Measurements from ENCODE around the gene LTA4H.

Gene LTA4H

GRCh38 chr12:96048393-96048969 lies 13.1 kb upstream of the LTA4H start:
- no peaks in the 10 kb centered on the region for H3K9me3 Mint-ChIP-seq

GRCh38 chr12:96047229-96048211 lies 12.1 kb upstream of the LTA4H start:
- H3K27me3 Mint-ChIP-seq (ENCODE audit: low read depth): peaks cover 4% of the 10 kb centered on the region
- H3K27ac Mint-ChIP-seq: peak overlapping the region in 1 of 3 experiments; percentile 9
- no peaks in the 10 kb centered on the region for H3K36me3 Mint-ChIP-seq (ENCODE audit: low read depth)
- no peak overlapping the region for H3K4me3 Mint-ChIP-seq
- no peak for TF ChIP-seq CTCF (IDR thresholded peaks at IDR 0.05; ENCODE audit: unreplicated experiment in 3 of 3)
- H3K4me1 Mint-ChIP-seq: peaks cover 14% of the 10 kb centered on the region
- H3K9me3 Mint-ChIP-seq: no peaks in the 10 kb centered on the region

More at GRCh38 chr12:96048393-96048969, 13.1 kb upstream of the LTA4H start:
- Mint-ChIP-seq H3K4me1 (peaks cover 14% of the 10 kb centered on the region), H3K27me3 (ENCODE audit: low read depth) (peaks cover 4% of the 10 kb centered on the region), H3K27ac (peak overlapping the region in 1 of 3 experiments; percentile 9), H3K36me3 (ENCODE audit: low read depth) (no peaks in the 10 kb centered on the region), H3K4me3 (no peak overlapping the region)
- TF ChIP-seq CTCF (IDR thresholded peaks at IDR 0.05; ENCODE audit: unreplicated experiment in 3 of 3): no peak

- Mint-ChIP-seq H3K27me3 (ENCODE audit: low read depth) (peaks cover 4% of the 10 kb centered on the region), H3K4me3 (no peak overlapping the region), H3K36me3 (ENCODE audit: low read depth) (no peaks in the 10 kb centered on the region), H3K9me3 (no peaks in the 10 kb centered on the region), H3K4me1 (peaks cover 14% of the 10 kb centered on the region), H3K27ac (no peak overlapping the region)
- TF ChIP-seq CTCF (IDR thresholded peaks at IDR 0.05; ENCODE audit: unreplicated experiment in 3 of 3): no peak
Measured at GRCh38 chr12:96046543-96047228, 11.3 kb upstream of the LTA4H start.

- no peak for TF ChIP-seq CTCF (IDR thresholded peaks at IDR 0.05; ENCODE audit: unreplicated experiment in 3 of 3)
- Mint-ChIP-seq H3K27me3 (ENCODE audit: low read depth) (peaks cover 4% of the 10 kb centered on the region), H3K4me3 (no peak overlapping the region), H3K27ac (no peak overlapping the region), H3K36me3 (ENCODE audit: low read depth) (no peaks in the 10 kb centered on the region), H3K4me1 (peaks cover 14% of the 10 kb centered on the region), H3K9me3 (no peaks in the 10 kb centered on the region)
Measured at GRCh38 chr12:96045566-96045965, 10.2 kb upstream of the LTA4H start.

- H3K36me3 Mint-ChIP-seq (ENCODE audit: low read depth): no peaks in the 10 kb centered on the region
- H3K27me3 Mint-ChIP-seq (ENCODE audit: low read depth): peaks cover 4% of the 10 kb centered on the region
- H3K27ac Mint-ChIP-seq: no peak overlapping the region
- H3K4me3 Mint-ChIP-seq: no peak overlapping the region
- no peaks in the 10 kb centered on the region for H3K9me3 Mint-ChIP-seq
- H3K4me1 Mint-ChIP-seq: peaks cover 14% of the 10 kb centered on the region
- no peak for TF ChIP-seq CTCF (IDR thresholded peaks at IDR 0.05; ENCODE audit: unreplicated experiment in 3 of 3)
Measured at GRCh38 chr12:96044943-96045290, 9.5 kb upstream of the LTA4H start.

Measured in nephron (organoid).